ENCODE measurements around the gene LRP1-AS. TPM values are rescaled to one million over a fixed set of nuclear protein-coding genes. Genes with fewer than 3 reads are reported as not detected.

LRP1-AS gene
- not detected for total RNA-seq

DNA sequence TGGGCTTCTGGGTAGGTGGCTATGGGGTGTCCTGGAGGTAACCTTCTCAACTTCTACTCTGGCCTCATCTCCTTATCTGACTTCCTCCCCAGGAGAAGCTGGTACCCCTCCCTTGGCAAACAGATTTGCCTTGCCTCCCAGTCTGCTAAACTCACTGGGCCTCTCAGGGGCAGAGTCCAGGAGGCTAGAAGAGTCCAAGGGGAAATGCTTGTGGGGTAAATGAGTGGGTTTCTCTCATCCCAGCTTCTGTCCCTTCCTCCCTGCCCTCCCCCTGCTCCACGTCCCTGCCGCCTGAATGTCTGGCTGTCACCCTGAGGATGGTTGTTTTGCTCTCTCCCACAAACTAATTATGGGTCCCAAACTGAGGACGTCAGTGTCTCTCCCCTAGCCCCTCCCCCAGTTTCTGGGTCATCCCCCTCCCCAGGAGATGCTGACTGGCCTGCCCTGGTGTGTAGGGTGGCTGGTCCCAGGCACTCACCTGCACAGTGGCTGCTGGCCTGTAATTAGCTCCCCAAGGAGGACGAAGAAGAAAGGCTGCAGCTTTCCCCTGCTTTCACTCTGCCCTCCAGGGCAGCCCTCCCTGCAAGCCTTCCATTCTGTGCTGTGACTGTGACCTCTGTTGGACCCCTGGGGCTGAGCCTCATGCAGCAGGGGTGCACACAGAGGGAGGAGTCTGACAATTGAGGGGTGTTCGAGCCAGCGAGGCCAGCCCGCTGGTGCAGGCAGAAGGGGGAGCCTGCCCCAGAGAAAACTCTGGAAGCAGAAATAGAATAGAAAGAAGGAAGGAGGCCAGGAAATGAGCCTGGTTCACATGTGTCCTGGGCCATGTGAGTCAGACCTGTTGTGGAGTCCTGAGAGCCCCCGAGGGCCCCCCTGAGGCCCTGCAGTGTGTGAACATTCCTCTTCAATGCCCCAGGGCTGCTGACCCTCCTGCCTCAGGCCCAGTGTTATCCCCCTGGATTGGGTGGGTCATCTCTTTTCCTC is at the start of gene LRP1-AS:
TSS of gene LRP1-AS (minus strand) at position 659 of the 984 bp plus-strand sequence.
- no peak for TF ChIP-seq POLR2A (IDR thresholded peaks at IDR 0.05)
- TF ChIP-seq, protein P1, sequence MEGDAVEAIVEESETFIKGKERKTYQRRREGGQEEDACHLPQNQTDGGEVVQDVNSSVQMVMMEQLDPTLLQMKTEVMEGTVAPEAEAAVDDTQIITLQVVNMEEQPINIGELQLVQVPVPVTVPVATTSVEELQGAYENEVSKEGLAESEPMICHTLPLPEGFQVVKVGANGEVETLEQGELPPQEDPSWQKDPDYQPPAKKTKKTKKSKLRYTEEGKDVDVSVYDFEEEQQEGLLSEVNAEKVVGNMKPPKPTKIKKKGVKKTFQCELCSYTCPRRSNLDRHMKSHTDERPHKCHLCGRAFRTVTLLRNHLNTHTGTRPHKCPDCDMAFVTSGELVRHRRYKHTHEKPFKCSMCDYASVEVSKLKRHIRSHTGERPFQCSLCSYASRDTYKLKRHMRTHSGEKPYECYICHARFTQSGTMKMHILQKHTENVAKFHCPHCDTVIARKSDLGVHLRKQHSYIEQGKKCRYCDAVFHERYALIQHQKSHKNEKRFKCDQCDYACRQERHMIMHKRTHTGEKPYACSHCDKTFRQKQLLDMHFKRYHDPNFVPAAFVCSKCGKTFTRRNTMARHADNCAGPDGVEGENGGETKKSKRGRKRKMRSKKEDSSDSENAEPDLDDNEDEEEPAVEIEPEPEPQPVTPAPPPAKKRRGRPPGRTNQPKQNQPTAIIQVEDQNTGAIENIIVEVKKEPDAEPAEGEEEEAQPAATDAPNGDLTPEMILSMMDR (IDR thresholded peaks at IDR 0.05) = no peak
- intact Hi-C loops (cut with DNase I) = no loop called here
- no peak for DNase-seq
- Histone ChIP-seq H3K4me1 (peaks cover 22 to 86% (median 56%) of the 10 kb centered on the region in 3 donors), H3K36me3 (peaks cover 15 to 87% (median 23%) of the 10 kb centered on the region in 3 donors), H3K4me3 (no peak within 1 kb of the TSS), H3K27ac (peak within 1 kb of the TSS; percentile 65 to 94 (median 82)), H3K9me3 (no peaks in the 10 kb centered on the region), H3K27me3 (no peaks in the 10 kb centered on the region)
- WGBS, 2 donors = 60 to 68% methylated on average over 3 to 6 of the region's 8 CpGs

DNA sequence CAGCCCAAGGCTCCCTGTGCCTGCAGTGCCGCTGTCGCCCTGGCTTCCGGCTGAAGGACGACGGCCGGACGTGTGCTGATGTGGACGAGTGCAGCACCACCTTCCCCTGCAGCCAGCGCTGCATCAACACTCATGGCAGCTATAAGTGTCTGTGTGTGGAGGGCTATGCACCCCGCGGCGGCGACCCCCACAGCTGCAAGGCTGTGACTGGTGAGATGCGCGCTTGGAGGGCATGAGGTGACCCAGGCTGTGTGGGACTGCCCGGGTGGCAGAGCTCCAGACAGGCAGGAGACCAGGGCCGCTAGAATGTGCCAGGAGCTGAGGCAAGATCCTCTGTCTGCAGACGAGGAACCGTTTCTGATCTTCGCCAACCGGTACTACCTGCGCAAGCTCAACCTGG is 49.5 kb upstream of the LRP1-AS start:
- no peaks in the 10 kb centered on the region for H3K4me1 ChIP-seq
- peaks cover 78 to 100% (median 94%) of the 10 kb centered on the region in 3 donors for H3K36me3 ChIP-seq
- DNase-seq = no peak
- H3K27ac ChIP-seq = no peak overlapping the region
- no peaks in the 10 kb centered on the region for H3K9me3 ChIP-seq
- no peak overlapping the region for H3K4me3 ChIP-seq
- intact Hi-C loops (cut with DNase I) = no loop called here
- no peak for TF ChIP-seq POLR2A (IDR thresholded peaks at IDR 0.05)
- TF ChIP-seq, protein P1 (IDR thresholded peaks at IDR 0.05) = no peak
- WGBS, 2 donors = 90 to 93% methylated on average over 3 to 13 of the region's 22 CpGs
- no peaks in the 10 kb centered on the region for H3K27me3 ChIP-seq

DNA sequence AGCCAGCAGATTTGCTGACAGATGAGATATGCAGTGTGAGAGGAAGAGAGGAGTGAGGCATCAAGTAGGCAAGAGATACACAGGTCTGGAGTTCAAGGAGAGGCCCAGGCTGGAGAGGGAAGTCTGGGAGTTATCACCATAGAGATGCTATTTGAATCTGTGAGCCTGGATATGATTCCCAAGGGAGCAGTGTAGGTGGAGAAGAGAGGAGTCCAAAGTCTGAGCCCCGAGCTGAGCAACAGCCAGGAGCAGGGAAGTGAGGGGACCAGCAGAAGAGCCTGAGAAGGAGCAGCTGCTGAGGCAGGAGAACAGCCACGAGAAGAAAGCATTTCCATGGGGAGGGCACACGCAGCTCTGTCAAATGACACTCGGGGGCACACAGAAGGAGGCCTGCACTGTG is 49.0 kb upstream of the LRP1-AS start:
- H3K36me3 ChIP-seq = peaks cover 72 to 100% (median 93%) of the 10 kb centered on the region in 3 donors
- 74 to 78% methylated on average over 4 of the region's 4 CpGs for whole genome bisulfite sequencing, 2 donors
- intact Hi-C loops (cut with DNase I) = no loop called here

DNA sequence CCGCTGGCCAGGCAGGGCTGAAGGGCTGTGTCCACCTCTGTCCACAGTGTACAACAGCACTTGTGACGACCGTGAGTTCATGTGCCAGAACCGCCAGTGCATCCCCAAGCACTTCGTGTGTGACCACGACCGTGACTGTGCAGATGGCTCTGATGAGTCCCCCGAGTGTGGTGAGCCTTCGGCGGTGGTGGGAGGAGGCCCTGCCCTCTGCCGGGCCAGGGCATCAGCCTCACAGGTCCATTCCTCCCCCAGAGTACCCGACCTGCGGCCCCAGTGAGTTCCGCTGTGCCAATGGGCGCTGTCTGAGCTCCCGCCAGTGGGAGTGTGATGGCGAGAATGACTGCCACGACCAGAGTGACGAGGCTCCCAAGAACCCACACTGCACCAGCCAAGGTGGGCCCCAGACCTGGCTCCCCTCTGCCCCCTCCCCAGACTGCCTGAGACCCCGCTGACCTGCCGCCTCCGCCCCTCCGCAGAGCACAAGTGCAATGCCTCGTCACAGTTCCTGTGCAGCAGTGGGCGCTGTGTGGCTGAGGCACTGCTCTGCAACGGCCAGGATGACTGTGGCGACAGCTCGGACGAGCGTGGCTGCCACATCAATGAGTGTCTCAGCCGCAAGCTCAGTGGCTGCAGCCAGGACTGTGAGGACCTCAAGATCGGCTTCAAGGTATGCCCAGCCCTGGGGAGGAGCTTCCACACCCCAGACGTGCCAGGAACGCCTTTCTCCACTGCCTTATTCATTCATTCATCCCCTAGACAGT is 48.4 kb upstream of the LRP1-AS start:
- intact Hi-C loops (cut with DNase I) = no loop called here
- Histone ChIP-seq H3K4me1 (no peaks in the 10 kb centered on the region), H3K36me3 (peaks cover 74 to 100% (median 92%) of the 10 kb centered on the region in 3 donors), H3K9me3 (no peaks in the 10 kb centered on the region), H3K4me3 (no peak overlapping the region), H3K27me3 (no peaks in the 10 kb centered on the region), H3K27ac (no peak overlapping the region)
- WGBS, 2 donors = 76 to 88% methylated on average over 5 to 13 of the region's 34 CpGs
- DNase-seq = no peak
- TF ChIP-seq, protein P1 (IDR thresholded peaks at IDR 0.05) = no peak
- TF ChIP-seq POLR2A (IDR thresholded peaks at IDR 0.05) = no peak

More for the DNA sequence above, 49.0 kb upstream of the LRP1-AS start:
- TF ChIP-seq, protein P1 (IDR thresholded peaks at IDR 0.05) = no peak
- no peak for TF ChIP-seq POLR2A (IDR thresholded peaks at IDR 0.05)
- H3K27ac ChIP-seq = no peak overlapping the region
- no peaks in the 10 kb centered on the region for H3K27me3 ChIP-seq
- H3K4me1 ChIP-seq = no peaks in the 10 kb centered on the region
- DNase-seq = no peak
- H3K4me3 ChIP-seq = no peak overlapping the region
- no peaks in the 10 kb centered on the region for H3K9me3 ChIP-seq
